ENCODE results near the gene EIF2S3.

The EIF2S3 gene

DNA sequence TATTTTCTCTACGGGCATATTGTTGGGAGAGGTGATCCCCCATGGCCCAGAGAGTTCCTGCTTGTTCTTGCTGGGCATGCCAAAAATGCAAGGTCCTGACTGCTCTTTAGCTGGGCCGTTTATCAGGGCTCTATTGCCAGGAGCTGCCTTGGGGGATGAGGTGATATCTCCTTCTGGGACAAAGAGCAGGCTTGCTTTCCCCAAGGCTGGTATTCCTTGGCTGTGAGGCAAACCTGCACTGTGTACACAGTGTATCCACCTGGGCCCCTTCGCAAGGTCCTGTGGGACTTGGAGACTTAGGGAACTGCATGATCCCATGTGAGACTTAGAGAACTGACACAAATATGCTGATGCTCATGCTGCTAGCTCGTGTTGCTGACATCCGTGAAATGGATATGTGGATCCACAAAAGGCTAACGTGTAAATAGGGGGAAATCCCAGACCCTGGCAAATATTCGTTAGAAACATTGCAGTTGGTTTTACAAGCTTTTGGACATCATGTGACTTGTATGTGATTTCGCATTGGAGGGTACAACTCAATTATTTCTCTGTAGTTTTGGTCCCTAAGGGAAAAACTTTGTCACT lies 70.4 kb downstream of the EIF2S3 start:
- Histone ChIP-seq H3K27ac (ENCODE audit: low read depth, low read length) (no peak overlapping the region), H3K4me1 (ENCODE audit: control insufficient read depth, insufficient read depth, low read length, unreplicated experiment) (peaks cover 3% of the 10 kb centered on the region), H3K27me3 (ENCODE audit: insufficient read depth, low read length) (no peaks in the 10 kb centered on the region), H3K4me3 (ENCODE audit: low read depth, low read length) (no peak overlapping the region), H2AFZ (ENCODE audit: low read length, unreplicated experiment) (no peak overlapping the region), H3K79me2 (ENCODE audit: control insufficient read depth, insufficient read depth, low read length, unreplicated experiment) (no peaks in the 10 kb centered on the region), H3K36me3 (ENCODE audit: insufficient read depth, low read length) (no peaks in the 10 kb centered on the region)

All from ACC112 (cell line).